Right atrium auricular region (tissue), 2 donors: Measurements from ENCODE around the gene KAZN. TPM values are rescaled to one million over a fixed set of nuclear protein-coding genes. Genes with fewer than 3 reads are reported as not detected.
A peak's percentile ranks its signal among the peaks of the same experiment; 100 is the strongest.

ENCODE experiments used
- DNase-seq: peaks from one replicate; pipeline ENCODE4 v3.0.0-alpha.2; 2019; ENCODE audit warnings: low spot score
- H3K27ac ChIP-seq, 2 donors: fragments of 200-600 bp; sonication (generic); 1 replicate in 1 of 2; 2 replicates in 1 of 2; pipeline ENCODE4 v1.5.1; 2016 to 2019
- H3K27me3 ChIP-seq, 2 donors: fragments of 200-600 bp; sonication (generic); one replicate each; pipeline versions ENCODE4 v1.5.1 to v1.6.0; 2017 to 2019
- H3K36me3 ChIP-seq: fragments of 200-600 bp; sonication (generic); one replicate; pipeline ENCODE4 v1.5.1; 2016
- H3K4me1 ChIP-seq, 2 donors: fragments of 200-600 bp; sonication (generic); one replicate each; pipeline versions ENCODE4 v1.5.1 to v1.6.0; 2017 to 2019
- H3K4me3 ChIP-seq, 2 donors: fragments of 200-600 bp; sonication (generic); 1 replicate in 1 of 2; 2 replicates in 1 of 2; pipeline ENCODE4 v1.5.1; 2017 to 2019; ENCODE audit warnings: mild to moderate bottlenecking in 1 of 2, moderate library complexity in 1 of 2
- H3K9me3 ChIP-seq, 2 donors: fragments of 200-600 bp; sonication (generic); one replicate each; pipeline ENCODE4 v1.5.1; 2019
- total RNA-seq, 2 donors: library from RNA; depleted of rRNA; stranded (reverse); fragments of >200 nt; gene quantifications; one replicate each; pipeline ENCODE4 v1.1.0, GENCODE V29; 2016
- TF ChIP-seq, protein P1 (sequence below), 2 donors: fragments of 200-600 bp; sonication (generic); IDR thresholded peaks; one replicate each; pipeline ENCODE4 v1.5.1; 2019; ENCODE audit warnings: antibody characterized with exemption in 2 of 2

Gene KAZN
- total RNA-seq, 2 donors from 2014 or later, result 3.9 to 6.8 TPM

DNA sequence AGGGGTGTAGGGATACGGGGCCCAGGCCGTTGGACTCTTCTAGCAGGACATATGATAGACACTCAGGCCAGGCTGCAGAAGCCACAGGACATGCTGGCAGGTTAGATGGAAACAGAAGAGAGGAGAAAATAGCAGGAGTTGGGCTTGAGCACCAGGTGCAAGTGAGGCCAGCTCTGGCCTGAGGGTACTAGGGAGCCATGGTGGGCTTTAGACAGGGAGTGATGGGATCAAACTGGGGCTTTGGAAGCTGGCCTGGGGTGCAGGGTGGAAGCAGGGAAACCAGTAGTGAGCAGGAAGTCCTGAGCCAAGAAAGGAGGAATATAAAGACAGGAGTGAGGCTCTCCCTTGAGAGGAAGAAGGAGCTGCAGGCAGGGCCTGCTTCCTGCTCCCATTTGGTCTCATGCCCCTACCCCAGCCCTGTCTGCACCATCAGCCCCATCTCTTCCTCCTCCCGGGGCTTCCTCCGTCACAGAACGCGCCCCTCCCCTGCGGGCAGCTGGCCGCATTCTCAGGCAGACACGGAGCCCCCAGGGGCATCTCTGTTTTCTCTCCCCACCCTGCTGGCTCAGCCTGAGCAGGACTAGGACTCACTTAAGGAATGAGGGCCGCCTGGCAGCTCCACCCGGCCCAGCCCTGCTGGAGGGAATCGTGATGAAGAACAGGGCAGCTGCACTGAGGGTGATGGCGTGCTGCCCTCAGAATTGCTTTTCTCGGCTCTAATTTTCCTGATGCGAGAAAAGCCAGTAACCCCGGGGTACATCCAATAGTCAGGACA lies 389.5 kb downstream of the KAZN start:
- Histone ChIP-seq H3K4me1 (peaks cover 0 to 7% of the 10 kb centered on the region in 2 donors), H3K9me3 (no peaks in the 10 kb centered on the region), H3K27me3 (no peaks in the 10 kb centered on the region), H3K36me3 (no peaks in the 10 kb centered on the region), H3K27ac (no peak overlapping the region), H3K4me3 (no peak overlapping the region)
- peak; percentile 63 for DNase-seq
- TF ChIP-seq, protein P1, sequence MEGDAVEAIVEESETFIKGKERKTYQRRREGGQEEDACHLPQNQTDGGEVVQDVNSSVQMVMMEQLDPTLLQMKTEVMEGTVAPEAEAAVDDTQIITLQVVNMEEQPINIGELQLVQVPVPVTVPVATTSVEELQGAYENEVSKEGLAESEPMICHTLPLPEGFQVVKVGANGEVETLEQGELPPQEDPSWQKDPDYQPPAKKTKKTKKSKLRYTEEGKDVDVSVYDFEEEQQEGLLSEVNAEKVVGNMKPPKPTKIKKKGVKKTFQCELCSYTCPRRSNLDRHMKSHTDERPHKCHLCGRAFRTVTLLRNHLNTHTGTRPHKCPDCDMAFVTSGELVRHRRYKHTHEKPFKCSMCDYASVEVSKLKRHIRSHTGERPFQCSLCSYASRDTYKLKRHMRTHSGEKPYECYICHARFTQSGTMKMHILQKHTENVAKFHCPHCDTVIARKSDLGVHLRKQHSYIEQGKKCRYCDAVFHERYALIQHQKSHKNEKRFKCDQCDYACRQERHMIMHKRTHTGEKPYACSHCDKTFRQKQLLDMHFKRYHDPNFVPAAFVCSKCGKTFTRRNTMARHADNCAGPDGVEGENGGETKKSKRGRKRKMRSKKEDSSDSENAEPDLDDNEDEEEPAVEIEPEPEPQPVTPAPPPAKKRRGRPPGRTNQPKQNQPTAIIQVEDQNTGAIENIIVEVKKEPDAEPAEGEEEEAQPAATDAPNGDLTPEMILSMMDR (IDR thresholded peaks at IDR 0.05), result no peak

DNA sequence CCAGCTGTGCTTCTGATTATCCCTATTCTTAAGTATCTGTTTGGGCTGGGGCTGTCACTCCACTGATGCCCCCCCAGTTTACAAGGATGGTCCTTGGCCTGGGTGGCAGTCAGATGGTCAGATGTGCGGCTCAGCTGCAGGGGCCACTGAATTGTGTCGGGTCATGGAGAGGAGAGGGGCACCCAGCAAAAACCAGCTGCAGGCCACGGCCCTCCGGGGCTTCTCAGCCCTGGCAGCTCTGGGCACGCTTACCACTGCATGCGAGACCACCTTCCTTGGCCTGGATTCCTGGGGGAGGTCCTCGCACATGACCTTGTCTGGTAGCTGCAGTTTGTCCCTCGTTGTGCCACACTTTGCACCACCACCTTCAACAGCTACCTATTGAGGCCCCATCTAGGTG lies 390.2 kb downstream of the KAZN start:
- TF ChIP-seq, protein P1 (IDR thresholded peaks at IDR 0.05), result no peak
- no peak for DNase-seq
- Histone ChIP-seq H3K27ac (no peak overlapping the region), H3K4me1 (peaks cover 0 to 7% of the 10 kb centered on the region in 2 donors), H3K27me3 (no peaks in the 10 kb centered on the region), H3K9me3 (no peaks in the 10 kb centered on the region), H3K4me3 (no peak overlapping the region), H3K36me3 (no peaks in the 10 kb centered on the region)

DNA sequence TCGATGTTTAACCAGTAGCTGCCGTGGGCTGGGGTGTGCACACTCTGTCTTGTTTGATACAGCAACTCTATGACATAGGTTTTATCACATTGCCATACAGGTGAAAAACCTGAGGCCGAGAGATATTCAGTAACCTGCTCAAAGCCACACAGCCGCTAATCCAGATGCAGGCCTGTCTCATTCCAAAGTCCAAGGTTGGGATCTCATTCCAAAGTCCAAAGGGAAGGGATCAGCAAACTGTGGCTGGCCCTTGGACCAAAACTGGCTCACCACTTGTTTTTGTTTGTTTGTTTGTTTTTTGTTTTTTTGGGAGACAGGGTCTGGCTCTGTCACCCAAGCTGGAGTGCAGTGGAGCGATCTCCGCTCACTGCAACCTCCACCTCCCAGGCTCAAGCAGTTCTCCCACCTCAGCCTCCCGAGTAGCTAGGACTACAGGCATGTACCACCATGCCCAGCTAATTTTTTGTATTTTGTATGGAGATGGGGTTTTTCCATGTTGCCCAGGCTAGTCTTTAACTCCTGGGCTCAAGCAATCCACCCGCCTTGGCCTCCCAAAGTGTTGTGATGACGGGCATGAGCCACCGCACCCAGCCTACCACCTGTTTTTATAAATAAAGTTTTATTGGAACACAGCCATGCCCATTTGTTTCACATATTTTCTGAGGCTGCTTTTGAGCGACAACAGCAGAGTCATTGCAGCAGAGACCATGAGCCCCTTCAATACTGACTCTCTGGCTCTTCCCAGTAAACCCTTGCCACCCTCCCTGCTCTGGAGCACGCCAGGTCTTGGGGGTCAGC lies 391.6 kb downstream of the KAZN start:
- Histone ChIP-seq H3K27me3 (no peaks in the 10 kb centered on the region), H3K4me1 (peaks cover 0 to 7% of the 10 kb centered on the region in 2 donors), H3K36me3 (no peaks in the 10 kb centered on the region), H3K27ac (no peak overlapping the region), H3K9me3 (no peaks in the 10 kb centered on the region), H3K4me3 (no peak overlapping the region)
- TF ChIP-seq, protein P1 (IDR thresholded peaks at IDR 0.05), result no peak
- no peak for DNase-seq

DNA sequence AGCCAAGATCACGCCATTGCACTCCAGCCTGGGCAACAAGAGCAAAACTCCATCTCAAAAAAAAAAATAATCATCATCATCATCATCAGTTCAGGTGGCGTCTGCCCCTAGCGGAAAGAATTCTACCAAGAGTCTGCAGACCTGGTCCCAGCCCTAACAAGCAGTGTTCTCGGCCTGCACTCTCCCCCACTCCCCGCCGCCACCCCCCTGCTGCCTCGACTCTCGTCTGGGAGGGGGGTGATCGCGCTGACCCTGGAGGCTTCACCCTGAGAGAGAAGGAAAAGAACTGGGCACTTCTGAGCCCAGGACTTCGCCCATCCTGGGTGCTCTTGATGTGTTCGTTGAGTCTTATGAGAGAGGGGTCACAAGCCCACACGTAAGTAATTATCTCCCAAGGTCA lies 394.9 kb downstream of the KAZN start:
- no peaks in the 10 kb centered on the region for H3K36me3 ChIP-seq
- H3K4me1 ChIP-seq, result no peaks in the 10 kb centered on the region
- no peaks in the 10 kb centered on the region for H3K27me3 ChIP-seq
- H3K4me3 ChIP-seq, result no peak overlapping the region
- DNase-seq, result no peak
- H3K27ac ChIP-seq, result no peak overlapping the region
- no peaks in the 10 kb centered on the region for H3K9me3 ChIP-seq
- TF ChIP-seq, protein P1 (IDR thresholded peaks at IDR 0.05), result no peak

DNA sequence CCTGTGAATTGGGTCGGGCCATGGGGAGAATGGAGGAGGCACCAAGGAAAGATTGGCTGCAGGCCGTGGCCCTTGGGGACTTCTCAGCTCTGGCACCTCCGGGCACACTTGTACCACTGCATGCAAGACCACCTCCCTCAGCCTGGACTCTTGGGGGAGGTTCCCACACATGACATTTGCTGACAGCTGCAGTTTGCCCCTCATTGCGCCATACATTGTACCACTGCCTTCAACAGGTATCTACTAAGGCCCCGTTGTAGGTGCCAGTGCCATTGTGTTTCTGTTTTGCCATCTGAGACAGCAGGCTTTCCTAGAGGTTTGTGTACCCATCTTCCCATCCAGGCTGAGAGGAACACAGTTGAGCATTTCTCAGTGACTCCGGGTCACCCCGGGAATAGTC lies 395.7 kb downstream of the KAZN start:
- H3K36me3 ChIP-seq, result no peaks in the 10 kb centered on the region
- DNase-seq, result no peak
- H3K9me3 ChIP-seq, result no peaks in the 10 kb centered on the region
- H3K27ac ChIP-seq, result no peak overlapping the region
- H3K4me3 ChIP-seq, result no peak overlapping the region
- TF ChIP-seq, protein P1 (IDR thresholded peaks at IDR 0.05), result no peak
- H3K27me3 ChIP-seq, result no peaks in the 10 kb centered on the region
- no peaks in the 10 kb centered on the region for H3K4me1 ChIP-seq
